ENCODE data around the gene DPYD.

DPYD gene

DNA sequence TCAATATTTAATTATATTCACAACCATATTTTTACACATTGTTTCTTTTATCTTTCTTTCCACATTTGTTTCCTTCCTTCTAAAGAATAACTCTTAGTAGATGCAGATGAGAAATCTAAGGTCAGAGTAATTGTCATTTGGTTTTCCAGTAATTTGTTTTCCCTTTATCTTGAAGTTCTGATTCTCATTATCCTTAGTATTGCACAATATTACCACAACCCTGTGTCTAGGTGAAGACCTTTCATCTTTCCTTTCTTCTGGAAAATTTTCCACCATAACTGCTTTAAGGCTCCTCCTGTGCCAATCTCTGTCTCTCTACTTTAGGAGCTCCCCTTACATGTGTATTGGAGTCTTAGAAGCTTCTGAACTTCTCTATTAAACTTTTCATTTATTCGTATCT, 209.0 kb downstream of the DPYD start:
- Histone ChIP-seq H3K27ac (no peak overlapping the region), H3K4me3 (IDR thresholded peaks at IDR 0.05; ENCODE audit: insufficient read depth, low read depth, low read length) (no peak overlapping the region), H3K9ac (no peak overlapping the region), H2AFZ (ENCODE audit: low read depth) (no peak overlapping the region), H3K4me1 (ENCODE audit: low read depth, poor library complexity, severe bottlenecking) (no peaks in the 10 kb centered on the region), H3K27me3 (ENCODE audit: insufficient read depth, low read depth) (no peaks in the 10 kb centered on the region), H3K79me2 (ENCODE audit: insufficient read depth, low read depth) (no peaks in the 10 kb centered on the region), H3K4me2 (no peak overlapping the region), H4K20me1 (ENCODE audit: insufficient read depth) (no peaks in the 10 kb centered on the region), H3K36me3 (ENCODE audit: insufficient read depth) (no peaks in the 10 kb centered on the region)
- TF ChIP-seq, protein P1, sequence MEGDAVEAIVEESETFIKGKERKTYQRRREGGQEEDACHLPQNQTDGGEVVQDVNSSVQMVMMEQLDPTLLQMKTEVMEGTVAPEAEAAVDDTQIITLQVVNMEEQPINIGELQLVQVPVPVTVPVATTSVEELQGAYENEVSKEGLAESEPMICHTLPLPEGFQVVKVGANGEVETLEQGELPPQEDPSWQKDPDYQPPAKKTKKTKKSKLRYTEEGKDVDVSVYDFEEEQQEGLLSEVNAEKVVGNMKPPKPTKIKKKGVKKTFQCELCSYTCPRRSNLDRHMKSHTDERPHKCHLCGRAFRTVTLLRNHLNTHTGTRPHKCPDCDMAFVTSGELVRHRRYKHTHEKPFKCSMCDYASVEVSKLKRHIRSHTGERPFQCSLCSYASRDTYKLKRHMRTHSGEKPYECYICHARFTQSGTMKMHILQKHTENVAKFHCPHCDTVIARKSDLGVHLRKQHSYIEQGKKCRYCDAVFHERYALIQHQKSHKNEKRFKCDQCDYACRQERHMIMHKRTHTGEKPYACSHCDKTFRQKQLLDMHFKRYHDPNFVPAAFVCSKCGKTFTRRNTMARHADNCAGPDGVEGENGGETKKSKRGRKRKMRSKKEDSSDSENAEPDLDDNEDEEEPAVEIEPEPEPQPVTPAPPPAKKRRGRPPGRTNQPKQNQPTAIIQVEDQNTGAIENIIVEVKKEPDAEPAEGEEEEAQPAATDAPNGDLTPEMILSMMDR (conservative IDR thresholded peaks at IDR 0.05; ENCODE audit: low read depth, low read length): no peak

DNA sequence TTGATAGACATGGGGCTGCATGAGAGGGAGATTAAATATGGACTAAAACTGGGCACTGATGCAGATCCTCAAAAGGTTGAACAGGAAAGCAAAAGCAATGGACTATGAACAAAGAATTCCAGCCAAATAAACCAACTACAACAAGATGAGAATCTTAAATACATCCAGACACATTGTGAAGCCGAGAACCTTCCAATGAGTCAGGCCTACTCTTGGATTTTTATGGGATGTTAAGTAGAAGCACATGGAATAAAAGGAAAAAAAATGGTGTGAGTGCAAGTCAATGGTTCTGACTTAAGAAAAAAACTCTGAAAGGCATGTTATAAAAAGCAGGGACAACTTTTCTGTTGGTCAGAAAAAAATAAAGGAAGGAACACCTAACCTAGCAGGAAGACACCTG, 227.2 kb downstream of the DPYD start:
- H2AFZ ChIP-seq (ENCODE audit: low read depth): no peak overlapping the region
- H3K36me3 ChIP-seq (ENCODE audit: insufficient read depth): no peaks in the 10 kb centered on the region
- TF ChIP-seq, protein P1 (conservative IDR thresholded peaks at IDR 0.05; ENCODE audit: low read depth, low read length): no peak

DNA sequence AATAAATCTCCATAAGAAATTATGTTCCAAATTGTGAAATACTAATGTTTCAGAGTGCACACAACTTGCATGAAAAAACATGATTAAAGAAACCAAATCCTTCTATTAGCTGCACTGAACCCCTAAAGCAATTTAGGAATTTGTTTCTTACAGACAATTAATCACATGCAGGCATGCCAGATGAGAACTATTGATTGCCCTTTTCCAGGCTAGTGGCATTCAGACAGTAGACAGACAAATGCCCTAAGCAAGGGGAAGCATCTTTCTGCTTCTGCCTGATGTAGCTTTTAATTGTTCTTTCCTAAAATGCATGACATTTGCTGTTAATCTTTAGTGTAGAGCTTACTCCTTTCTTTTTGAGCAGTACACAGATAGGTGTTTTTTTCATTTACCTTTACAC, 229.5 kb downstream of the DPYD start:
- Histone ChIP-seq H4K20me1 (ENCODE audit: insufficient read depth) (no peaks in the 10 kb centered on the region), H3K9ac (no peak overlapping the region), H3K79me2 (ENCODE audit: insufficient read depth, low read depth) (no peaks in the 10 kb centered on the region), H3K36me3 (ENCODE audit: insufficient read depth) (no peaks in the 10 kb centered on the region), H2AFZ (ENCODE audit: low read depth) (no peak overlapping the region), H3K27ac (no peak overlapping the region), H3K4me2 (no peak overlapping the region), H3K4me3 (IDR thresholded peaks at IDR 0.05; ENCODE audit: insufficient read depth, low read depth, low read length) (no peak overlapping the region), H3K27me3 (ENCODE audit: insufficient read depth, low read depth) (no peaks in the 10 kb centered on the region), H3K4me1 (ENCODE audit: low read depth, poor library complexity, severe bottlenecking) (no peaks in the 10 kb centered on the region)
- TF ChIP-seq, protein P1 (conservative IDR thresholded peaks at IDR 0.05; ENCODE audit: low read depth, low read length): no peak

More for the DNA sequence above, 227.2 kb downstream of the DPYD start:
- Histone ChIP-seq H3K4me1 (ENCODE audit: low read depth, poor library complexity, severe bottlenecking) (no peaks in the 10 kb centered on the region), H3K27me3 (ENCODE audit: insufficient read depth, low read depth) (no peaks in the 10 kb centered on the region), H3K4me2 (no peak overlapping the region), H3K9ac (no peak overlapping the region), H3K27ac (no peak overlapping the region), H3K4me3 (IDR thresholded peaks at IDR 0.05; ENCODE audit: insufficient read depth, low read depth, low read length) (no peak overlapping the region), H4K20me1 (ENCODE audit: insufficient read depth) (no peaks in the 10 kb centered on the region), H3K79me2 (ENCODE audit: insufficient read depth, low read depth) (no peaks in the 10 kb centered on the region)

DNA sequence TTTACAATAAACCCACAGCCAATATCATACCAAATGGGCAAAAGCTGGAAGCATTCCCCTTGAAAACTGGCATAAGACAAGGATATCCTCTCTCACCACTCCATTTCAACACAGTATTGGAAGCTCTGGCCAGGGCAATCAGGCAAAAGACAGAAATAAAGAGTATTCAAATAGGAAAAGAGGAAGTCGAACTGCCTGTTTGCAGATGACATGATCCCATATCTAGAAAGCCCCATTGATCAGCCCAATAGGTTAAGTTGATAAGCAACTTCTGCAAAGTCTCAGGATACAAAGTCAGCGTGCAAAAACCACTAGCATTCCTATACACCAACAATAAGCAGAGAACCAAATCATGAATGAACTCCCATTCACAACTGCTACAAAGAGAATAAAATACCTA, 235.5 kb downstream of the DPYD start:
- H3K27ac ChIP-seq: no peak overlapping the region
- no peak overlapping the region for H2AFZ ChIP-seq (ENCODE audit: low read depth)
- no peaks in the 10 kb centered on the region for H3K4me1 ChIP-seq (ENCODE audit: low read depth, poor library complexity, severe bottlenecking)
- no peaks in the 10 kb centered on the region for H3K36me3 ChIP-seq (ENCODE audit: insufficient read depth)
- no peak overlapping the region for H3K9ac ChIP-seq
- TF ChIP-seq, protein P1 (conservative IDR thresholded peaks at IDR 0.05; ENCODE audit: low read depth, low read length): no peak
- no peaks in the 10 kb centered on the region for H4K20me1 ChIP-seq (ENCODE audit: insufficient read depth)
- H3K27me3 ChIP-seq (ENCODE audit: insufficient read depth, low read depth): no peaks in the 10 kb centered on the region
- no peak overlapping the region for H3K4me3 ChIP-seq (IDR thresholded peaks at IDR 0.05; ENCODE audit: insufficient read depth, low read depth, low read length)
- H3K4me2 ChIP-seq: no peak overlapping the region
- no peaks in the 10 kb centered on the region for H3K79me2 ChIP-seq (ENCODE audit: insufficient read depth, low read depth)
